GM12872 (cell line): ENCODE measurements around the gene ROR2.

Source experiments
- TF ChIP-seq, protein P1 (sequence below): IDR thresholded peaks from 3 replicates; pipeline ENCODE4 v1.5.1; 2011; ENCODE audit warnings: low read depth, mild to moderate bottlenecking, low read length, moderate library complexity; ENCODE audit not compliant: insufficient read depth

Gene ROR2

DNA sequence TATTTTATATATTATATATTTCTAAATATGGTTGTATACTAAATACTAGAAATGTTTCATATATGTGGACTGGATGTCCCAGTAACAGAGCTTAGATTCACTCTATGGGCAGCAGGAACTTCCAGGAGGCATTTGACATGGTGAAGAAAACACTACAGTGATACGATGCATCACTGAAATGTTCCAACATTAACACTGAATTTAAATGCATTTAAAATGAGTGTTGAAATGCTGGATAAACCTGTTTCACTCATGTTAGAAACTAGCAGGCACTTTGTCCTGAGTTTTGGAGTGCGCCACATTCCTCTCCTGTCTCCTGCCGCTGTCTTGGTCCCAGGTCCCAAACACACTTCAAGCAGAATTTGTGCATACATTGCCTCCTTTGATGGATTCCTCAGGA lies 288.6 kb downstream of the ROR2 start:
- TF ChIP-seq, protein P1, sequence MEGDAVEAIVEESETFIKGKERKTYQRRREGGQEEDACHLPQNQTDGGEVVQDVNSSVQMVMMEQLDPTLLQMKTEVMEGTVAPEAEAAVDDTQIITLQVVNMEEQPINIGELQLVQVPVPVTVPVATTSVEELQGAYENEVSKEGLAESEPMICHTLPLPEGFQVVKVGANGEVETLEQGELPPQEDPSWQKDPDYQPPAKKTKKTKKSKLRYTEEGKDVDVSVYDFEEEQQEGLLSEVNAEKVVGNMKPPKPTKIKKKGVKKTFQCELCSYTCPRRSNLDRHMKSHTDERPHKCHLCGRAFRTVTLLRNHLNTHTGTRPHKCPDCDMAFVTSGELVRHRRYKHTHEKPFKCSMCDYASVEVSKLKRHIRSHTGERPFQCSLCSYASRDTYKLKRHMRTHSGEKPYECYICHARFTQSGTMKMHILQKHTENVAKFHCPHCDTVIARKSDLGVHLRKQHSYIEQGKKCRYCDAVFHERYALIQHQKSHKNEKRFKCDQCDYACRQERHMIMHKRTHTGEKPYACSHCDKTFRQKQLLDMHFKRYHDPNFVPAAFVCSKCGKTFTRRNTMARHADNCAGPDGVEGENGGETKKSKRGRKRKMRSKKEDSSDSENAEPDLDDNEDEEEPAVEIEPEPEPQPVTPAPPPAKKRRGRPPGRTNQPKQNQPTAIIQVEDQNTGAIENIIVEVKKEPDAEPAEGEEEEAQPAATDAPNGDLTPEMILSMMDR = no peak

DNA sequence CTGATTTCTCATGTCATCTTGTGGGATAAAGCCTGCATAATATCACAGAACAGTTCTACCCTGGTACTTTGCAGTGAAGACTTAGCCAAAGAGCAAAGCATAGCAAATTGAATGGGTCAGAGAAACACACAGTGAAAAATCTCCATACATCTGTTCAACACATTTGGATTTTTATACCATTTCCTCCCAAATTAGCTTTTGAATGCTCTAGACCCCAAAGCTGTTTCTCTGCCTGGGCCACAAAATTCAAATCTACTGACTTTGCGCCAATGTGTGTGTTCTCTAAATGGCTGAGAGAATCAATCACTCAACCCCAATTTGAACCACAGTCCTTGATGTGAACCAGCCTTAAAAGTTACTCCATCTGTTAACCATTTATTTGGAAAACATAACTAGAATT lies 289.5 kb downstream of the ROR2 start:
- TF ChIP-seq, protein P1 = no peak

DNA sequence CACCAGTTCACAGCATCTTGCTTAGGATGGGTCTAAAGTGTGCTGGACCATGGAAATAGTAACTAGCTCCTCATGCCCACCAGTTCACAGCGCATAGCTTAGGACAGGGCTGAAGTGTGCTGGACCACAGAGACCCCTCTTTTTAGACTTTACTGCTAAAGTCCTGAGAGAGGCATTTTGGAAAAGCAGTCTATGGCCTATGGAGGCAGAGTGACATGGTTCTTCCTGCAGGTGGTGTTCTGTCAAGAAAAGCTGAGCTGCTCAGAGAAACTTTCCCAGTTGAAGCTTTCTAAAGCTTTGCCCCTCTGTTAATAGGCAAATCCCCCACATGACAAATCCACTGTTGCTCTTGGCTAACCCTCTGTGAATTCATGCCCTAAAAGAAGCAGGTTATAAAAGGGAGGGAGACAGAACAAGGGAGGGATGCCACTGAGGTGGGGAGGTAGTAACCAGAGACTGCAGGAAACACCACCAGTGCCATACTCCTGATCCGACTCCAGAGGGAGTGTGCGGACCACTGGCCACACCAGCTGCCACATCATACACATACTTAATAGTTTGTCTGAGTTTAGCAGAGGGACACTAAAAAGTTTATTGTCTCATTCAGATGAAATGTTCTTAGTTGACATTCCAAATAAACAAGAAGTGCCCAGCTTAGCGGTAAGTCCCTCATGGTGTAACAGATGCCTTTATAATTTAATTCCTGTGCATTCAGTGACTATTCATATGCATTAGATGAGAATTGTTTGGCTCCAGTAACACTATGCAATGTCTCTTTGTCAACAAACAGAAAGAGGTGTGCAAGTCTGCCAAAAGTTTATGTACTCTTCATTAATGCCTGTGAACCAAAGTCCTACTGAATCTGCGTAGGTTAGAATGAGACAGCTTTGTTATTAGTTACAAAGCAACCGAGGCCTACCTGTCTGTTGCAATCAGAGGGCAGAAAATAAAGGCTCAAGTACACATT lies 290.2 kb downstream of the ROR2 start:
- TF ChIP-seq, protein P1 = 0 out of 3 replicates have a peak, but pooled peaks have one; percentile 35

DNA sequence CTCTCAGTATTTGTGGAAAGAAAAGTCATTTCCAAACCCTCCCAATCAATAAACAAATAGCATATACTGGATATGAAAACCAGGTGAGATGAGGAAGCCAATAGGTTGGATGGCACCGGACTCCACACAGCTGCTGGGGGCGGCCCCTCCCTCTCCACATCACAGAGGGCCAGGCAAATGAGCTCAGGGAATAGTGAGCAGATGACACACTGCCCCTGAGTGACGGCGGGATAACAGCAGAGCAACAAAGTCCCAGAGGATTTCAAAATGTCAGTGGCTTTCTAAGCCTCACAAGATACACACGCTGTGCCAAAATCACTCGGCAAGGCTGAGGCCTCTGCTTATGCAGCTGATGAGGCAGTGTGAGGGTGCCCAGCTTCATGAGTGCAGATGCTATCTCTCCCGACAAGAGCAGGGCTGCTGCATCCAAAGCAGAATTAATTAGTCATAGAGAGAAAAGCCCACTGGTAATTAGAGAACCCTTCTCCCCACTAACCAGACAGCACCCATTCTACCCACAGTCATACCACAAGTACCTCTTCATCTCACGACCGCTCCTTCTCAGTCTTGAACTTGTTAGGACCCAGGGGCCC lies 291.4 kb downstream of the ROR2 start:
- TF ChIP-seq, protein P1 = no peak

DNA sequence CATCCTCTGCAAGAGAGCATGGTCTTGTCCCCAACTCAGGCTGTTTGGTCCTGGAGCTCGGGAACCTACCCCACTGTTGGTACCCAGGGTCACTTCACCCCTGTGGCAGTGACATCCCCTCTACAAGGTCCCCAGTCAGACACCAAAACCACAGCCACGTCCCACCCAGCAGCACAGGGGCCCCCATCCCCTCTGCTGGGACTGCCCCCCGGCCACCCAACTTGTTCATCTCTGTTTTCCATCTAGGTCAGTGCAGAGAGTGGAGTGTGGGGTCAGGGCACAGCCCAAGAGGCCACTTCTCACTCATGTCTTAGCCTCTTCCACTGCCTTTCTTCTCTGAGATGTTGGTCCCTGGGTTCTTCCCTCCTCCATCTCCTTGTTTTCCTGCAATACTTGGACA lies 292.5 kb downstream of the ROR2 start:
- TF ChIP-seq, protein P1 = no peak

DNA sequence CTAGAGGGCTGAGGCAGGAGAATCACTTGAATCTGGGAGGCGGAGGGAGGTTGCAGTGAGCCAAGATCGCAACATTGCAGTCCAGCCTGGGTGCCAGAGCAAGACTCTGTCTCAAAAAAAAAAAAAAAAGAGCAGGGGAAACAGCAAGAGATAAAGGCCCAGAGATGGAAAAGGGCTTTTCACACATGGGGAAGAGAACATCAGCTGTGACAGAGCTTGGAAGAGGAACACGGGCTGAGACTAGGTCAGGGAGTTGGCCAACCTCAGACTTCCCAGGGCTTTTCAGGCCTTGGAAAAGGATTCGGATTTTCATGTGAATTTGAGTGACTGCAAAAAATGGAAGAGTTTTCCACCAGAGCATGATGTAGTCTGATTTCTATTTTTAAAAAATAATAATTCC lies 294.4 kb downstream of the ROR2 start:
- TF ChIP-seq, protein P1 = no peak

DNA sequence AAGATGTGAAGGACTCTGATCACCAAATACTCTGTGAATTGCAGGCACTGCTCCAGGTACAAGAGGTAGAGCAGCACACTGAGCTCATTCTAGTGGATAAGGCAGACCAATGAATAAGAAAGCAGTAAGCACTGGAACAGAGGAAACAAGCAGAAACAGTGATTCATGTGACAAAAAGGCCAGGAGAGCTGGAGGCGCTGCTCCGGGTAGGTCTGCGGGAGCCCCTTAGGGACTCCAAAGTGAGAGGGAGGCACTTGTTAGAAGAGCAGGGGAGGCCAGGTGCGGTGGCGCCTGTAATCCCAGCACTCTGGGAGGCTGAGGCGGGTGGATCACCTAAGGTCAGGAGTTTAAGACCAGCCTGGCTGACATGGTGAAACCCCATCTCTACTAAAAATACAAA lies 294.8 kb downstream of the ROR2 start:
- TF ChIP-seq, protein P1 = no peak
